GM21423 (cell line): ENCODE measurements around the gene TMEM215.

Experiments used
- ATAC-seq: cut with Tn5 transposase; IDR thresholded peaks from one replicate; pipeline ENCODE4 v1.9.1; 2021; ENCODE audit warnings: mild to moderate bottlenecking, moderate library complexity; ENCODE audit not compliant: unreplicated experiment

TMEM215 gene

DNA sequence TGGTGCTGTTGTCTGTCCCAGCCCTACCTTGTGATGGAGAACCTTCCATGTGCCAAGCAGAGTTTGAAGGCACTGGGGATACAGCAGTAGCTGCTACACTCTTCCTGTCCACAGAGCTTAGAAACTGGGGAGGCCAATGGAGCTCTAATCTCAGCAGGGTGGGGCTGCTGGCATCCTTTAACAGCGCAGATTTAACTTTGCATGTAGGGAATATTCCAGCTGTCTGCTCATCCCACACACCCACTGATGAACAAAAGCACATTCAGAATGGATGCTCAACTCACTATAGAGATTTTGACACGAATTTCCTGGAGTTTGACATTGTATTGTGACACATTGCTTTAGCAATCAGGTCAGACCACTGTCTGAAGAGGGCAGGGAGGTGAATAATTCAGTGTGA, 49.0 kb downstream of the TMEM215 start:
- ATAC-seq = no peak
